IPS-18c (cell line): Measurements from ENCODE around the gene SACM1L.
A peak's percentile ranks its signal among the peaks of the same experiment; 100 is the strongest.
"Not testable (repeated sequence)": the region's sequence is repeated elsewhere in the genome, so short reads cannot be mapped to it uniquely, and the experiment has no call there.

Experiments
- H3K4me3 ChIP-seq: 2 replicates; pipeline ENCODE4 v1.7.0; 2013; ENCODE audit warnings: low read depth, mild to moderate bottlenecking, low read length, moderate library complexity; ENCODE audit not compliant: insufficient read depth
- H3K9me3 ChIP-seq: one replicate; pipeline ENCODE4 v1.6.1; 2013; ENCODE audit warnings: mild to moderate bottlenecking, low read length, moderate library complexity; ENCODE audit not compliant: control insufficient read depth, insufficient read depth

Gene SACM1L

GRCh38 chr3:45684327-45684892, 4.8 kb upstream of the SACM1L start:
- Histone ChIP-seq H3K4me3 (no peak overlapping the region), H3K9me3 (peaks cover 4% of the 10 kb centered on the region)

GRCh38 chr3:45685722-45686121, 3.5 kb upstream of the SACM1L start:
- H3K4me3 ChIP-seq, H3K9me3 ChIP-seq: not testable (repeated sequence)

- H3K4me3 ChIP-seq: no peak overlapping the region
- peaks cover 2% of the 10 kb centered on the region for H3K9me3 ChIP-seq
Measured at GRCh38 chr3:45686850-45687249, 2.3 kb upstream of the SACM1L start.

GRCh38 chr3:45687828-45688193, 1.4 kb upstream of the SACM1L start:
- Histone ChIP-seq H3K4me3 (peak overlapping the region; percentile 95; the same call in 1 of the 2 replicates), H3K9me3 (peaks cover under 1% of the 10 kb centered on the region)

GRCh38 chr3:45688194-45688881, 858 bp upstream of the SACM1L start:
- peak overlapping the region; percentile 95 for H3K4me3 ChIP-seq

GRCh38 chr3:45689787-45690145, 570 bp downstream of the SACM1L start:
- peak overlapping the region; percentile 95 for H3K4me3 ChIP-seq

More at GRCh38 chr3:45688194-45688881, 858 bp upstream of the SACM1L start:
- no peaks in the 10 kb centered on the region for H3K9me3 ChIP-seq

GRCh38 chr3:45690336-45691035, 1.3 kb downstream of the SACM1L start:
- Histone ChIP-seq H3K9me3 (no peaks in the 10 kb centered on the region), H3K4me3 (peak overlapping the region; percentile 95)

More at GRCh38 chr3:45689787-45690145, 570 bp downstream of the SACM1L start:
- no peaks in the 10 kb centered on the region for H3K9me3 ChIP-seq

GRCh38 chr3:45691842-45692241, 2.6 kb downstream of the SACM1L start:
- Histone ChIP-seq H3K4me3 (no peak overlapping the region), H3K9me3 (no peaks in the 10 kb centered on the region)

GRCh38 chr3:45692866-45693265, 3.7 kb downstream of the SACM1L start:
- Histone ChIP-seq H3K4me3 (no peak overlapping the region), H3K9me3 (no peaks in the 10 kb centered on the region)

GRCh38 chr3:45693941-45694521, 4.8 kb downstream of the SACM1L start:
- Histone ChIP-seq H3K9me3 (no peaks in the 10 kb centered on the region), H3K4me3 (no peak overlapping the region)

- not testable (repeated sequence) for H3K9me3 ChIP-seq, H3K4me3 ChIP-seq
Measured at GRCh38 chr3:45695166-45695565, 6.0 kb downstream of the SACM1L start.

- H3K9me3 ChIP-seq: no peaks in the 10 kb centered on the region
- no peak overlapping the region for H3K4me3 ChIP-seq
Measured at GRCh38 chr3:45700570-45701073, 11.4 kb downstream of the SACM1L start.

- no peak overlapping the region for H3K4me3 ChIP-seq
- no peaks in the 10 kb centered on the region for H3K9me3 ChIP-seq
Measured at GRCh38 chr3:45701172-45701867, 12.1 kb downstream of the SACM1L start.

GRCh38 chr3:45704301-45704943, 15.2 kb downstream of the SACM1L start:
- Histone ChIP-seq H3K9me3 (no peaks in the 10 kb centered on the region), H3K4me3 (no peak overlapping the region)

- H3K4me3 ChIP-seq: no peak overlapping the region
- no peaks in the 10 kb centered on the region for H3K9me3 ChIP-seq
Measured at GRCh38 chr3:45705839-45706808, 16.9 kb downstream of the SACM1L start.

- Histone ChIP-seq H3K4me3 (no peak overlapping the region), H3K9me3 (no peaks in the 10 kb centered on the region)
Measured at GRCh38 chr3:45711931-45712330, 22.7 kb downstream of the SACM1L start.
